Measurements from ENCODE around the gene WDHD1.

- TF ChIP-seq, protein P1, sequence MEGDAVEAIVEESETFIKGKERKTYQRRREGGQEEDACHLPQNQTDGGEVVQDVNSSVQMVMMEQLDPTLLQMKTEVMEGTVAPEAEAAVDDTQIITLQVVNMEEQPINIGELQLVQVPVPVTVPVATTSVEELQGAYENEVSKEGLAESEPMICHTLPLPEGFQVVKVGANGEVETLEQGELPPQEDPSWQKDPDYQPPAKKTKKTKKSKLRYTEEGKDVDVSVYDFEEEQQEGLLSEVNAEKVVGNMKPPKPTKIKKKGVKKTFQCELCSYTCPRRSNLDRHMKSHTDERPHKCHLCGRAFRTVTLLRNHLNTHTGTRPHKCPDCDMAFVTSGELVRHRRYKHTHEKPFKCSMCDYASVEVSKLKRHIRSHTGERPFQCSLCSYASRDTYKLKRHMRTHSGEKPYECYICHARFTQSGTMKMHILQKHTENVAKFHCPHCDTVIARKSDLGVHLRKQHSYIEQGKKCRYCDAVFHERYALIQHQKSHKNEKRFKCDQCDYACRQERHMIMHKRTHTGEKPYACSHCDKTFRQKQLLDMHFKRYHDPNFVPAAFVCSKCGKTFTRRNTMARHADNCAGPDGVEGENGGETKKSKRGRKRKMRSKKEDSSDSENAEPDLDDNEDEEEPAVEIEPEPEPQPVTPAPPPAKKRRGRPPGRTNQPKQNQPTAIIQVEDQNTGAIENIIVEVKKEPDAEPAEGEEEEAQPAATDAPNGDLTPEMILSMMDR (optimal IDR thresholded peaks at IDR 0.05 in 1 of 3, IDR thresholded peaks at IDR 0.05 in 1 of 3, conservative IDR thresholded peaks at IDR 0.05 in 1 of 3; ENCODE audit: extremely low read depth in 1 of 3, insufficient read depth in 2 of 3, low read length in 3 of 3), result no peak
- no peak for TF ChIP-seq EZH2 (IDR thresholded peaks at IDR 0.05; ENCODE audit: low read length)
Observed at GRCh38 chr14:54976316-54976715, 50.6 kb downstream of the WDHD1 start.
